Right forelimb (tissue), 1 donor: ENCODE results near the gene FER.
"Not testable (repeated sequence)": the region's sequence is repeated elsewhere in the genome, so short reads cannot be mapped to it uniquely, and the experiment has no call there.

Source experiments
- DNase-seq: peaks from one replicate; pipeline ENCODE4 v3.0.0-alpha.2; 2018

Gene FER

DNA sequence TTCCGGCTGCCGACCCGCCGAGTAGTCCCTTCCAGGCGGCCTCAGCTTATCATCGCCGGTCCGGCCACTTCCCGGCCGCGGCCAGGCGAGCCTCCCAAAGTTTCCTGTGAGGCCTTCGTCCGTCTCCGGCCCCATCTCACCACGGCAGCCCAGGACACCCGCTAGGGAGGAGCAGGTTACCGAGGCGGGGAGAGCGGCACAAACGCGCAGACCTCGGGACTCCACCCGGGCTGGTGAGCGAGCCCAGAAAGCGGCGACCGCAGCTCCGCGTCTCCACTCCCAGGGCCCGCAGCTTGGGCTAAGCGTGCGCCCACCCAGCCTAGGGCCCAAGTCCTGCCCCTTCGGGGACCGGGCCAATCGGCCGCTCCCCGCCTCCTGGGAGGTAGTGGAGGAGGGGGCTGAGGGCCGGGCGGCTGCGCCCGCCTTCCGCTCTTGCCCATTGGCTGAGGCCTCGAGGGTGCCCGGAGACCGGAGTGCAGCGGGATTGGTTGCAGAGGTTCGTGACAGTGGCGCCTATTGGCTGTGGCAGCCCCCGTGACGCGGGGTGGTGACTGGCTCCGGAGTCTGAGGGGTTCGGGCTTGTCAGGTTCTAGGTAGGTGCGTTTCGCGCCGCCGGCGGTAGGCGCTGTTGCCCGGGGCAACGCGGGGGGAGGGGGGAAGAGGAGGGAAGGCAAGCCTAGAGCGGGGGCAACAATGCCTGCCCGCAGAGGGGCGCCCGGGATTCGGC is 867 bp downstream of the FER start:
- peak; percentile 98 for DNase-seq

DNA sequence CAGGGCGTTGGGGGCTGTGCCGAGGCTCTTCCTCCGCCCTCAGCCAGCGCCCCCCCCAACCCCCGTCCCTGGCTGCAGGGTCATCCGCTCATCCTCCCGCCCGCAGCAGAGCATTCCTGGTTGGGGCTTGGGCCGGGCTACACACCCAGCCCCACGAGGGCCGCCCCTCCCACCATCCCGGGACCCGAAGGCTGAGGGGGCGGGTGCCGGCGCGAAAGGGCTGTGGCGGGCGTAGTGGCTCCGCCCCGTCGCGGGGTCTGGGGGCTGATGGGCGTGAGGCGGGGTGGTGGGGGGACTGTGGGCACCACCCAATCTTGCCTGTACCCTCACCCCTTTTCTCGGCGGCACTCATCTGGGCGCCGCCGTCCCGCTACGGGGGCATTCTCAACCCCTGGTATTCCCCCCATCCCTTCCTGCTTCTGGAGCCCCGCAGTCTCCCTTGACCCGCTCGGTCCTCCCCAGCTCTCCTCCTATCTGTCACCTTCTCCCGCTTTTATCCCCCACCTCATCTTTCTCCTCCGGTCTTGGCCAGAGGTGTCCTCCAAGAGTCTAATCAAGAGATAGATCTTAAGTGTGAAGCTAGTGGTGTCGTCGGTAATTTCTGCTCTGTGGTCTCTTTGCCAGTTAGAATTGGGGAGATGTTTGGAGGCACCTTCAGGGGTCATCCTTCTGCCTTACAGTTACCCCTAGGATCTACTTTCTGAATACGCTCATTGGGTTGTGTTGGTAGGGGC is 1.6 kb downstream of the FER start:
- DNase-seq: no peak

DNA sequence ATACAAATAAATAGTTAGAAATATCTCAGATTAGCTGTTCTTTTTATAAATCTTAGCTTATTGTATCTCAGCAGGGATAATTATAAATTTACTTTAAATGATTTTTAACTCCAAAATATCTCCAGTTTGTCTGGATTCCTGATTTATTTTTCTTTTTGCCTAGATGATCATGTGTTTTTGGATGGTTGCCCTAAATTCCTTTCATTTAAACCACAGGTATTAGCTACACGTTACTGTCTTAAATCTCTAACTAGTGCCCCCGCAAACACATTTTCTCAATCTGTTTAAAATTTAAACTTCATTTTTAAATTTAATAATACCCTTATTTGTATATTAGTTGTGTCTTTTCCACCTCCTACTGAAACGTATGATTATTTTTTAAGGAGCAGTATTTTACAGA is 5.6 kb downstream of the FER start:
- no peak for DNase-seq

GRCh38 chr5:108753877-108754276 is 6.2 kb downstream of the FER start:
- no peak for DNase-seq

DNA sequence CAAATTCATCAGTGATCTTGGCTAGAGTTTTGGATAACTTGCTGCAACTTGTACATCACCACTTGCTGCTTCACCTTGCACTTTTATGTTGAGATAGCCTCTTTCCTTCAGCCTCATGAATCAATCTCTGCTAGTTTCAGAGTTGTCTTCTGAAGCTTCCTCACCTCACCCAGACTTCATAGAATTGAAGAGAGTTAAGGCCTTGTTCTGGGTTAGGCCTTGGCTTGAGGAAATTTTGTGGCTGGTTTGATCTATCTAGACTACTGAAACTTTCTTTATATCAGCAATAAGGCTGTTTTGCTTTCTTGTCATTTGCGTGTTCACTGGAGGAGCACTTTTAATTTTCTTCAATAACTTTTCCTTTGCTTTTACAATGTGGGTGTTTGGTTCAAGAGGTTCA is 12.8 kb downstream of the FER start:
- DNase-seq: no peak

GRCh38 chr5:108762660-108763059 is 15.0 kb downstream of the FER start:
- no peak for DNase-seq

GRCh38 chr5:108763222-108763916 is 15.7 kb downstream of the FER start:
- DNase-seq: no peak

DNA sequence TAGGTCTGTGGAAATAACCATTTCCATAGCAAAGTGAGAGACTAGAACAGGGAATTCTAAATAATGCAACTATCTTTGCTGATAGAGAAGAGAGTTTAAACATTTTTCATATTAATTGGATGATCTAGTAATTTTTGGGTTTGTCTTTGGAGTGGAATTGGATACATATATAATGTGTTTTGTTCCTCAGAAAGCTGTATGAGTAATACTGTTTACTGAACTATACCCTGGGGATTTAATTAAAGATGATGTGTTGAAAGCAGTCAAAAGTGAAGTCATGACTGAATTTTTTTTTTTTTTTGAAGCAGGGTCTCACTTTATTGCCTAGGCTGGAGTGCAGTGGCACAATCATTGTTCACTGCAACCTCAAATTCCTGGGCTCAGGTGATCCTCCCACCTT is 17.9 kb downstream of the FER start:
- DNase-seq: no peak

GRCh38 chr5:108766916-108767315 is 19.2 kb downstream of the FER start:
- DNase-seq: not testable (repeated sequence)

- DNase-seq: no peak
Observed at GRCh38 chr5:108769352-108769751, 21.7 kb downstream of the FER start.

- DNase-seq: no peak
Observed at GRCh38 chr5:108772626-108773025, 24.9 kb downstream of the FER start.

DNA sequence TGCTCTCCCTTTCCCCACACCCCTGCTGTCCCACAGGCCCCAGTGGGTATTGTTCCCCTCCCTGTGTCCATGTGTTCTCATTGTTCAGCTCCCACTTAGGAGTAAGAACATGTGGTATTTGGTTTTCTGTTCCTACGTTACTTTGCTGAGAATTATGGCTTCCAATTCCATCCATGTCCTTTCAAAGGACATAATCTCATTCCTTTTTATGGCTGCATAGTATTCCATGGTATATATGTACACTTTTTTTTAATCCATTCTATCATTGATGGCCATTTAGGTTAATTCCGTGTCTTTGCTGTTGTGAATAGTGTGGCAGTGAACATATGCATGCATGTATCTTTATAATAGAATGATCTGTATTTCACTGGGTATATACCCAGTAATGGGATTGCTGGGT is 25.6 kb downstream of the FER start:
- no peak for DNase-seq

GRCh38 chr5:108774079-108774478 is 26.4 kb downstream of the FER start:
- DNase-seq: not testable (repeated sequence)

DNA sequence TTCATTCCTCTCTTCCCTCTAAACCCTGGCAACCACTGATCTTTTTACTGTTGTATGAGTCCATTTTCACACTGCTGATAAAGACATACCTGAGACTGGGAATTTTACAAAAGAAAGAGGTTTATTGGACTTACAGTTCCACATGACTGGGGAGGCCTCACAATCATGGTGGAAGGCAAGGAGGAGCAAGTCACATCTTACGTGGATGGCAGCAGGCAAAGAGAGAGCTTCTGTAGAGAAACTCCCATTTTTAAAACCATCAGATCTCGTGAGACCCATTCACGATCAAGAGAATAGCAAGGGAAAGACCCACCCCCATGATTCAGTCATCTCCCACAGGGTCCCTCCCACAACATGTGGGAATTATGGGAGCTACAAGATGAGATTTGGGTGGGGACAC is 29.9 kb downstream of the FER start:
- DNase-seq: not testable (repeated sequence)

GRCh38 chr5:108784577-108784976 is 36.9 kb downstream of the FER start:
- DNase-seq: not testable (repeated sequence)

- DNase-seq: no peak
Observed at GRCh38 chr5:108786806-108787483, 39.2 kb downstream of the FER start.

- peak; percentile 48 for DNase-seq
Observed at GRCh38 chr5:108788142-108788541, 40.4 kb downstream of the FER start.

- no peak for DNase-seq
Observed at GRCh38 chr5:108793207-108793606, 45.5 kb downstream of the FER start.

DNA sequence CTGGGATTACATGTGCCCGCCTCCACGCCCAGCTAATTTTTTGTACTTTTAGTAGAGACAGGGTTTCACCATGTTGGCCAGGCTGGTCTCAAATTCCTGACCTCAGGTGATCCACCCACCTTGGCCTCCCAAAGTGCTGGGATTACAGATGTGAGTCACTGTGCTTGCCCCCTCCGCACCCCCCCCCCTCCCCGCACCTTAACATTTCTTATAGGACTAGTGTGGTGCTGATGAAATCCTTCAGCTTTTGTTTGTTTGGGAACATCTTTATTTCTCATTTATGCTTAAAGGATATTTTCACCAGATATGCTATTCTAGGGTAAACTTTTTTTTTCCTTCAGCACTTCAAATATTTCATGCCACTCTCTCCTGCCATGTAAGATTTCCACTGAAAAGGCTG is 46.7 kb downstream of the FER start:
- DNase-seq: not testable (repeated sequence)

GRCh38 chr5:108797396-108797795 is 49.7 kb downstream of the FER start:
- no peak for DNase-seq

GRCh38 chr5:108797986-108798385 is 50.3 kb downstream of the FER start:
- no peak for DNase-seq

DNA sequence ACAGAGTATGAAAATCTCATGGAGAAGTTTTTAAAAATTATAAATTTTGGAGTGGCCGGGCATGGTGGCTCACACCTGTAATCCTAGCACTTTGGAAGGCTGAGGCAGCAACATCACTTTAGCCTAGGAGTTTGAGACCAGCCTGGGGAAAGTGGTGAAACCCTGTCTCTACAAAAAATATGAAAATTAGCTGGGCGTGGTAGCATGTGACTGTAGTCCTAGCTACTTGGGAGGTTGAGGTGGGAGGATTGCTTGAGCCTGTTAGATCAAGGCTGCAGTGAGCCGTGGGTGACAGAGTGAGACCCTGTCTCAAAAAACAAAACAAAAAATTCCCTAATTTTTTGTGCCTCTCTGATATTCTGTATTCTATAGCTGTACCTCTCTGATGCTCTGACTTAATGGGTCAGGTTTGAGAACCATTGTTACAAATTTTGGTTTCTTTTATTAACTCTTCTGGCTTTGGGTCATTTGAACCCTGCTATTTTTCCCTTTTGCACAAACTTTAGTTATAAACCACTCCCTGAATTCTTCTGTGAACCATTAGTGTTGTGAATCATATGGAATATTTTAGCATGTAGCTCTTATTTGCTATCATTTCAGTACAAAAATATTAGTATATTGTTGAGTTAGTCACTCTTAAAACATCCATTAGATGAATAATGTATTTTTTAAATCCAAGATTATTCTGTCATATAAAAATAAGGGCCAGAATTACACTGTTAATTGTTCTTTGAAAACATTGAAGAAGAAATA is 51.0 kb downstream of the FER start:
- no peak for DNase-seq

- DNase-seq: no peak
Observed at GRCh38 chr5:108801301-108801700, 53.6 kb downstream of the FER start.
